Endometrial microvascular endothelial cells (primary cell): ENCODE results near the gene CBFA2T2. TPM values are rescaled to one million over a fixed set of nuclear protein-coding genes. Genes with fewer than 3 reads are reported as not detected.
"Not testable (repeated sequence)": the region's sequence is repeated elsewhere in the genome, so short reads cannot be mapped to it uniquely, and the experiment has no call there.

Experiments
- in situ Hi-C: cut with HindIII; loops from 2 replicates; pipeline ENCODE4 v1.10.0; 2017; ENCODE audit warnings: low sequenced_read_pairs, low pct_unique_long_range_greater_than_20kb; ENCODE audit errors: inconsistent ontology term
- total RNA-seq: library from RNA; depleted of rRNA; stranded (reverse); fragments of >200 nt; gene quantifications from one replicate; pipeline ENCODE4 v1.2.3, GENCODE V29; 2015; ENCODE audit errors: inconsistent ontology term

The CBFA2T2 gene
- total RNA-seq, 1 donor from 2014 or later: 5.4 TPM

- in situ Hi-C loops: no loop called here
Observed at GRCh38 chr20:33537608-33538007, 47.7 kb downstream of the CBFA2T2 start.

GRCh38 chr20:33539129-33539528 is 49.2 kb downstream of the CBFA2T2 start:
- in situ Hi-C loops: no loop called here

GRCh38 chr20:33540427-33540826 is 50.5 kb downstream of the CBFA2T2 start:
- in situ Hi-C loops: no loop called here

GRCh38 chr20:33541074-33541473 is 51.2 kb downstream of the CBFA2T2 start:
- in situ Hi-C loops: no loop called here

- in situ Hi-C loops: no loop called here
Observed at GRCh38 chr20:33541797-33542196, 51.9 kb downstream of the CBFA2T2 start.

- in situ Hi-C loops: no loop called here
Observed at GRCh38 chr20:33545763-33546162, 55.9 kb downstream of the CBFA2T2 start.

GRCh38 chr20:33549229-33549999 is 59.5 kb downstream of the CBFA2T2 start:
- in situ Hi-C loops: no loop called here

GRCh38 chr20:33551778-33552177 is 61.9 kb downstream of the CBFA2T2 start:
- in situ Hi-C loops: no loop called here

GRCh38 chr20:33552519-33552918 is 62.6 kb downstream of the CBFA2T2 start:
- in situ Hi-C loops: no loop called here

GRCh38 chr20:33553516-33553915 is 63.6 kb downstream of the CBFA2T2 start:
- in situ Hi-C loops: no loop called here

GRCh38 chr20:33554914-33555420 is 65.1 kb downstream of the CBFA2T2 start:
- in situ Hi-C loops: no loop called here

GRCh38 chr20:33555755-33556154 is 65.9 kb downstream of the CBFA2T2 start:
- in situ Hi-C loops: no loop called here

GRCh38 chr20:33556246-33556645 is 66.3 kb downstream of the CBFA2T2 start:
- in situ Hi-C loops: no loop called here

GRCh38 chr20:33558348-33559144 is 68.7 kb downstream of the CBFA2T2 start:
- in situ Hi-C loops: no loop called here

- in situ Hi-C loops: no loop called here
Observed at GRCh38 chr20:33559212-33559611, 69.3 kb downstream of the CBFA2T2 start.

GRCh38 chr20:33560026-33560425 is 70.1 kb downstream of the CBFA2T2 start:
- in situ Hi-C loops: no loop called here

- in situ Hi-C loops: not testable (repeated sequence)
Observed at GRCh38 chr20:33561053-33561452, 71.2 kb downstream of the CBFA2T2 start.

- in situ Hi-C loops: no loop called here
Observed at GRCh38 chr20:33561692-33562601, 72.1 kb downstream of the CBFA2T2 start.

GRCh38 chr20:33563788-33564187 is 73.9 kb downstream of the CBFA2T2 start:
- in situ Hi-C loops: no loop called here
